Omental fat pad (tissue), 4 donors: ENCODE results near the gene CENPC. TPM values are rescaled to one million over a fixed set of nuclear protein-coding genes. Genes with fewer than 3 reads are reported as not detected.
"Not testable (repeated sequence)": the region's sequence is repeated elsewhere in the genome, so short reads cannot be mapped to it uniquely, and the experiment has no call there.

ENCODE experiments used
- ATAC-seq: fragments of 150-250 bp; one replicate; pipeline ENCODE4 v1.9.1; 2016; ENCODE audit warnings: mild to moderate bottlenecking, moderate library complexity; ENCODE audit not compliant: low FRiP score
- DNase-seq: peaks from one replicate; pipeline ENCODE4 v3.0.0-alpha.2; 2019; ENCODE audit warnings: low spot score
- CTCF ChIP-seq, 3 donors: fragments of 450-650 bp; IDR thresholded peaks; one replicate each; pipeline ENCODE4 v1.5.1; 2016 to 2017; ENCODE audit warnings: antibody characterized with exemption in 3 of 3, mild to moderate bottlenecking in 3 of 3, moderate library complexity in 2 of 3
- total RNA-seq, 4 donors: library from RNA; depleted of rRNA; stranded (reverse); fragments of >200 nt; gene quantifications; one replicate each; pipeline ENCODE4 v1.1.0, GENCODE V29; 2016

CENPC gene
- total RNA-seq, 4 donors from 2014 or later = 18.4 to 40.2 (median 20.5) TPM

GRCh38 chr4:67535280-67535840 lies 9.9 kb downstream of the CENPC start:
- ATAC-seq (no peak), DNase-seq (no peak)
- TF ChIP-seq CTCF (IDR thresholded peaks at IDR 0.05) = no peak

- DNase-seq = no peak
- no peak for TF ChIP-seq CTCF (IDR thresholded peaks at IDR 0.05)
- no peak for ATAC-seq
Observed at GRCh38 chr4:67533112-67533511, 12.2 kb downstream of the CENPC start.

GRCh38 chr4:67532397-67532796 lies 12.9 kb downstream of the CENPC start:
- DNase-seq, ATAC-seq: not testable (repeated sequence)

GRCh38 chr4:67531379-67531962 lies 13.8 kb downstream of the CENPC start:
- ATAC-seq (no peak), DNase-seq (no peak)
- no peak for TF ChIP-seq CTCF (IDR thresholded peaks at IDR 0.05)

GRCh38 chr4:67524140-67524539 lies 21.2 kb downstream of the CENPC start:
- DNase-seq, ATAC-seq: not testable (repeated sequence)

GRCh38 chr4:67522851-67523671 lies 22.2 kb downstream of the CENPC start:
- no peak for TF ChIP-seq CTCF (IDR thresholded peaks at IDR 0.05)
- ATAC-seq (no peak), DNase-seq (no peak)

- TF ChIP-seq CTCF (IDR thresholded peaks at IDR 0.05) = no peak
- DNase-seq (no peak), ATAC-seq (no peak)
Observed at GRCh38 chr4:67522230-67522629, 23.1 kb downstream of the CENPC start.

- DNase-seq (no peak), ATAC-seq (no peak)
- TF ChIP-seq CTCF (IDR thresholded peaks at IDR 0.05) = no peak
Observed at GRCh38 chr4:67521506-67521905, 23.8 kb downstream of the CENPC start.
